Skeletal muscle tissue (tissue), 4 donors: ENCODE data around the gene COL28A1. TPM values are rescaled to one million over a fixed set of nuclear protein-coding genes. Genes with fewer than 3 reads are reported as not detected.

ENCODE experiments used
- H3K27ac ChIP-seq: one replicate; pipeline ENCODE4 v1.7.0; 2013; ENCODE audit warnings: mild to moderate bottlenecking, low read depth, low read length, inconsistent platforms
- H3K27me3 ChIP-seq, 3 donors: one replicate each; pipeline ENCODE4 v1.7.0; 2013; ENCODE audit warnings: low read length in 3 of 3; ENCODE audit not compliant: control insufficient read depth in 3 of 3, insufficient read depth in 3 of 3
- H3K36me3 ChIP-seq, 3 donors: one replicate each; pipeline ENCODE4 v1.7.0; 2013; ENCODE audit warnings: low read length in 3 of 3; ENCODE audit not compliant: control insufficient read depth in 3 of 3, insufficient read depth in 3 of 3
- H3K4me1 ChIP-seq, 3 donors: one replicate each; pipeline ENCODE4 v1.7.0; 2013; ENCODE audit warnings: low read length in 3 of 3, mild to moderate bottlenecking in 3 of 3; ENCODE audit not compliant: control insufficient read depth in 3 of 3, insufficient read depth in 3 of 3
- H3K4me3 ChIP-seq, 3 donors: one replicate each; pipeline ENCODE4 v1.7.0; 2013; ENCODE audit warnings: low read length in 3 of 3
- H3K9ac ChIP-seq, 3 donors: one replicate each; pipeline ENCODE4 v1.7.0; 2013; ENCODE audit warnings: low read length in 3 of 3, mild to moderate bottlenecking in 3 of 3, moderate library complexity in 2 of 3, low read depth in 1 of 3
- H3K9me3 ChIP-seq, 3 donors: one replicate each; pipeline ENCODE4 v1.7.0; 2013; ENCODE audit warnings: low read length in 3 of 3; ENCODE audit not compliant: control insufficient read depth in 3 of 3
- total RNA-seq: library from RNA; depleted of rRNA; stranded (reverse); fragments of >200 nt; gene quantifications from one replicate; pipeline ENCODE4 v1.2.3, GENCODE V29; 2014
- donor health status: Osteomylitis.

COL28A1 gene
- total RNA-seq, 1 donor from 2014 or later: 2.1 TPM

DNA sequence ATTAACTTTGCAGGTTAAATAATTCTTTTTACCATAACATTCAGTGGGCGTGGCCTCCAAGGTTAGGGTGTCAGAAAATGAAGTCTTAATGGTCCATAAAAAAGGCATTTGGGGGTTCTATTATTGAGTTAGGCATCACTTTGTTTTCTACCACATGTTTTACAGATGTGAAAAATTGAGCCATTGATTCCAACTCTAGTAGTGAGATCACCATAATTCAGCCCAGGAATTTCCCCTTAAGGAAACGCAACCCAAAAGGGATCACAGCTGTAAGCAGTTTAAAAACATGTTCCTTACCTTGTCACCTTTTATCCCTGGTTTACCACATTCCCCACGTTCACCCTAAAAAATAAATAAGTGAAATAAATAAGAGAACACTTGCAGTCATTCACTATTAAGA is 24.9 kb downstream of the COL28A1 start:
- H3K9me3 ChIP-seq: no peaks in the 10 kb centered on the region
- H3K4me3 ChIP-seq: no peak overlapping the region
- no peaks in the 10 kb centered on the region for H3K4me1 ChIP-seq
- no peak overlapping the region for H3K9ac ChIP-seq
- no peak overlapping the region for H3K27ac ChIP-seq
- no peaks in the 10 kb centered on the region for H3K36me3 ChIP-seq
- H3K27me3 ChIP-seq: no peaks in the 10 kb centered on the region

GRCh38 chr7:7505915-7506314 is 29.8 kb downstream of the COL28A1 start:
- no peaks in the 10 kb centered on the region for H3K27me3 ChIP-seq
- no peaks in the 10 kb centered on the region for H3K4me1 ChIP-seq
- no peaks in the 10 kb centered on the region for H3K36me3 ChIP-seq
- no peak overlapping the region for H3K27ac ChIP-seq
- no peak overlapping the region for H3K4me3 ChIP-seq
- H3K9ac ChIP-seq: no peak overlapping the region
- no peaks in the 10 kb centered on the region for H3K9me3 ChIP-seq

- Histone ChIP-seq H3K9me3 (no peaks in the 10 kb centered on the region), H3K4me3 (no peak overlapping the region), H3K27ac (no peak overlapping the region), H3K4me1 (no peaks in the 10 kb centered on the region), H3K36me3 (peaks cover 0 to 1% (median 0%) of the 10 kb centered on the region in 3 donors), H3K9ac (no peak overlapping the region), H3K27me3 (no peaks in the 10 kb centered on the region)
These were observed 30.6 kb downstream of the COL28A1 start for GRCh38 chr7:7504910-7505704.

GRCh38 chr7:7499892-7500291 is 35.8 kb downstream of the COL28A1 start:
- peaks cover 0 to 3% (median 0%) of the 10 kb centered on the region in 3 donors for H3K36me3 ChIP-seq
- H3K27ac ChIP-seq: no peak overlapping the region
- H3K27me3 ChIP-seq: no peaks in the 10 kb centered on the region
- H3K9me3 ChIP-seq: no peaks in the 10 kb centered on the region
- H3K4me1 ChIP-seq: no peaks in the 10 kb centered on the region
- H3K9ac ChIP-seq: no peak overlapping the region
- no peak overlapping the region for H3K4me3 ChIP-seq

- no peak overlapping the region for H3K4me3 ChIP-seq
- H3K36me3 ChIP-seq: peaks cover 0 to 3% (median 0%) of the 10 kb centered on the region in 3 donors
- H3K4me1 ChIP-seq: no peaks in the 10 kb centered on the region
- no peaks in the 10 kb centered on the region for H3K9me3 ChIP-seq
- H3K27me3 ChIP-seq: no peaks in the 10 kb centered on the region
- H3K27ac ChIP-seq: no peak overlapping the region
- H3K9ac ChIP-seq: no peak overlapping the region
These were observed 36.8 kb downstream of the COL28A1 start for GRCh38 chr7:7498856-7499255.

- peaks cover 0 to 3% (median 0%) of the 10 kb centered on the region in 3 donors for H3K36me3 ChIP-seq
- H3K4me3 ChIP-seq: no peak overlapping the region
- no peak overlapping the region for H3K27ac ChIP-seq
- H3K27me3 ChIP-seq: no peaks in the 10 kb centered on the region
- H3K9ac ChIP-seq: no peak overlapping the region
- H3K9me3 ChIP-seq: no peaks in the 10 kb centered on the region
- no peaks in the 10 kb centered on the region for H3K4me1 ChIP-seq
These were observed 39.4 kb downstream of the COL28A1 start for GRCh38 chr7:7496311-7496710.

GRCh38 chr7:7495171-7495570 is 40.5 kb downstream of the COL28A1 start:
- no peaks in the 10 kb centered on the region for H3K27me3 ChIP-seq
- no peaks in the 10 kb centered on the region for H3K9me3 ChIP-seq
- no peaks in the 10 kb centered on the region for H3K4me1 ChIP-seq
- H3K36me3 ChIP-seq: peaks cover 0 to 3% (median 0%) of the 10 kb centered on the region in 3 donors
- H3K27ac ChIP-seq: no peak overlapping the region
- no peak overlapping the region for H3K4me3 ChIP-seq
- no peak overlapping the region for H3K9ac ChIP-seq

DNA sequence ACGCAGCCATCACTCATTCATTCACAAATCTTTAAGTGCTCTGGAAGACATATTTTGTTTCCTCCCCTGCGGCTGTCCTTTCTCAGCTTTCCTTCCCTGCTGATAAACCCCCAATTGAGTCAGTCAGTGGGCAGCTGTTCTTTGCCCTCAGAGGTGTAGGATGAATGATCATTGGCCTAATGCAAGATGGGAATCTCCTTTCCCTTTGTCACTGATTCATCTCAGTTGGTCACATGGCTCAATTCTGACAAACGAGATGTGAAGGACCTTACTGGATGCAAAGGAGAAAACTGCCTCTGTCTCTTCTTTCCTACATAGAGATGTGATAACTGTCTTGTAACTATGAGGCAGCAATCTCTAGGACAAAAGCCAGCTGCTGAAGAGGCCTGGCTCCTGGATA is 44.6 kb downstream of the COL28A1 start:
- peaks cover 2 to 6% (median 3%) of the 10 kb centered on the region in 3 donors for H3K9me3 ChIP-seq
- peaks cover 3 to 10% (median 4%) of the 10 kb centered on the region in 3 donors for H3K36me3 ChIP-seq
- no peak overlapping the region for H3K9ac ChIP-seq
- H3K4me1 ChIP-seq: no peaks in the 10 kb centered on the region
- H3K4me3 ChIP-seq: no peak overlapping the region
- H3K27me3 ChIP-seq: no peaks in the 10 kb centered on the region
- H3K27ac ChIP-seq: no peak overlapping the region

DNA sequence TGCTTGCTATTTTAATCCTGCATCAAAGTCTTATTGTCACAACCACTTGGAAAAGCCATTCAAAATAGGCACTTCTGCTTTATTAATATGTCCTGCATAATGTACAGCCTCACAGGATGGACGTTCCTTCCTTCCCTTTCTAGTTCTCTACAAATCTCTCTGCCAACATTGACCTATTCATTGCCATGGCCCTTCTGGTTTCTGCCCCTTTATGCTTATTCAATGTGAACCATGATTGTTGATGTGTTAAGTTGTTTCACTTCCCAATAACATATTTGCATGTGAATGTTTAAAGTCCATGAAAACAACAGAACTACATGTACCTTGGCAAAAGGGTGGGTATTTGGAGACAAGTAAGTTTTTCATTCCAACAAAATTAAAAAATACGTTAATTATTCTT is 45.7 kb downstream of the COL28A1 start:
- Histone ChIP-seq H3K9ac (no peak overlapping the region), H3K4me1 (no peaks in the 10 kb centered on the region), H3K36me3 (peaks cover 3 to 10% (median 4%) of the 10 kb centered on the region in 3 donors), H3K27ac (no peak overlapping the region), H3K4me3 (no peak overlapping the region), H3K9me3 (peaks cover 2 to 6% (median 3%) of the 10 kb centered on the region in 3 donors), H3K27me3 (no peaks in the 10 kb centered on the region)

DNA sequence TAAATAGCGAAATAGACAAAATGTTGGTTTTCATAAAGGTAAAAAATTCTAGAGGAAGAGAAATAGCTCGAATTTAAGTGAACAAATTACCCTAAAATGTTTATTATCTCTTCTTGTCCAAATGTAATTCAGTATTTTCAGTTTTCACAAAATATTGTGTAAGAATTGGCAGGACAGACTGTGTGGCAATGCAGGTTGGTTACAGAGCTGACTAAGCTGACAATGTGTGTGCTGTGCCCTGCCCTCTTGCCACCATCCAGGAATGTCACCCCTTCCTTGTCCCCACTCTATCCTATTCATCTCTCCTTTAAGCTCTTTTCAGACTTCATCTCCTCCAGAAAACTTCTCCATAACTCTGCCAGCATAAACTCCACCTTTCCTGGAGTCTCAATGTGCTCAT is 46.1 kb downstream of the COL28A1 start:
- no peak overlapping the region for H3K9ac ChIP-seq
- no peaks in the 10 kb centered on the region for H3K4me1 ChIP-seq
- H3K27me3 ChIP-seq: no peaks in the 10 kb centered on the region
- no peak overlapping the region for H3K27ac ChIP-seq
- H3K9me3 ChIP-seq: peaks cover 2 to 6% (median 3%) of the 10 kb centered on the region in 3 donors
- no peak overlapping the region for H3K4me3 ChIP-seq
- peaks cover 3 to 10% (median 4%) of the 10 kb centered on the region in 3 donors for H3K36me3 ChIP-seq
